GM18502 (cell line): ENCODE measurements around the gene PTGFRN.
"Not testable (repeated sequence)": the region's sequence is repeated elsewhere in the genome, so short reads cannot be mapped to it uniquely, and the experiment has no call there.

ENCODE experiments used
- ATAC-seq: cut with Tn5 transposase; IDR thresholded peaks from one replicate; pipeline ENCODE4 v1.9.1; 2021; ENCODE audit warnings: mild to moderate bottlenecking; ENCODE audit not compliant: unreplicated experiment, poor library complexity

PTGFRN gene

DNA sequence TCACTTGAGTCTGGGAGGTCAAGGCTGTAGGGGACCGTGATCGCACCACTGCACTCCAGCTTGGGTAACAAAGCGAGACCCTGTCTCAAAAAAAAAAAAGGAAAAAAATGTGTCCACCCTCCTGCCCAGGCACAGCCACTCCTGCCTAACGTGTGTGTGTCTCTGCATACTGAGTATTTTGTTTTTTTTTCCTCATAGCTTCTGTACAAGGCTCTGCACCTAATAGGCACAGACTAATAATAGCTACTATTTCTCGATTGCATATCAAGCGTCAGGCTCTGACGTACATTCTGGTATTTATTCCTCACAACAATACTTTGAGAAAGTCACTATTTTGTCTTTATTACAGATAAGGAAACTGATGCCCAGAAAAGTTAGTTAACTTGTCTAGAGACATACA, 5.0 kb downstream of the PTGFRN start:
- no peak for ATAC-seq

DNA sequence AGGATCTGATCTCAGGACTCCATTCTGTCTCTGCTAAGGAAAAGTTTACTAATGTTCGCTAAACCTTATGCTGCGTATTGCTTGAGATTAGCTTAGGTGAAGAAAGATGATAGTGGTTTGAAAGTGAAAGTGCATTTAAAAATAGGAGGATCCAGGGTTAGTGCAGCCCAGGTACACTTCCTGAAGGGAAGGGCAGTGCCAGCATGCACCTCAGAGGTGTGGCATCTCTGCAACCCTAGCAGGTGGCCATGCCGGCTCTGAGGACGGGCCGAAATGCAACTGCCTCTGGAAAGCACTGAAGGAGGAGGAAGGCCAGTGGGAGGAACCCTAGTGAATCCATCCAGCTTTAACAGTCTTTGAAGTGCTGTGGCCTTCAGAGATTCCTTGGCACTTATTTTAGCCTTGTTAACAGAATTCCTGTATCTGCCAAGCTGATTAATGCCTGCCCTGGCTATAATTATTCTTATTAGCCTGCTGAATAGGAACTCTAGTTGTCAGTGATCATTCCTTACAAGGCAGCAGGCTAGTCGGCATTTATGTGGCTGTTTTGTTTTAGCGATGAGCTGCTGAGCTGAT, 5.5 kb downstream of the PTGFRN start:
- no peak for ATAC-seq

- no peak for ATAC-seq
These were observed 6.3 kb downstream of the PTGFRN start for GRCh38 chr1:116916002-116916401.

GRCh38 chr1:116916533-116917445, 7.1 kb downstream of the PTGFRN start:
- ATAC-seq = no peak

DNA sequence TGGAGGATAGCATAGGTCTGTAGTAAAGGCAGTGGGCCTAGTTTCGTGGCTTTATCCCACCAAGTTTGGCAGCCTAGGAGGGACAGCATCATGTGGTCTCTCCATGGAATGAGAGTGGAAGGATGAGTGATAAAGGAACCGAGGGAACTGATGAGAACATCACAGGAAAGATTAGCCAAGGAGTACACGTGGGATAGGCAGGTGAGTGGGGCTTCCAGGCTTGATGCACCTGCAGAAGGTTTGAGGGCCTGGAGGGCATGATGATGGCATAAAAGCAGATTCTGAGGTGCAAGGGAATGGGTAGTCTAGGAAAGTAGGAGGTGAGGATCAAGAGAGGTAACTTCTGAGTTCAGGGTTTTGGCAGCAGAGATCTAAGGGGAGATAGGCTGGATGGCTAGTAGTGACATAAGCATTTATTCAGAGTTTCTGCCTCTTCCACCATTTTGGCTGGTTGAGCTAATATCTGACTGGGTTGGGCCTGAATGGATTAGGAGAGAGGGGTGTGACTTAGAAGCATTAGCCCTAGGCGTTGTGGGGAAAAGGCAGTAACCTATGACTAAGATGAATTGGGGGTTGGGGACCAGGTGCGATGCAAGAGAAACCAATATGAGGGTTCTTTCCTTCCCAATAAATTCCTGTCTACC, 9.1 kb downstream of the PTGFRN start:
- ATAC-seq = no peak

DNA sequence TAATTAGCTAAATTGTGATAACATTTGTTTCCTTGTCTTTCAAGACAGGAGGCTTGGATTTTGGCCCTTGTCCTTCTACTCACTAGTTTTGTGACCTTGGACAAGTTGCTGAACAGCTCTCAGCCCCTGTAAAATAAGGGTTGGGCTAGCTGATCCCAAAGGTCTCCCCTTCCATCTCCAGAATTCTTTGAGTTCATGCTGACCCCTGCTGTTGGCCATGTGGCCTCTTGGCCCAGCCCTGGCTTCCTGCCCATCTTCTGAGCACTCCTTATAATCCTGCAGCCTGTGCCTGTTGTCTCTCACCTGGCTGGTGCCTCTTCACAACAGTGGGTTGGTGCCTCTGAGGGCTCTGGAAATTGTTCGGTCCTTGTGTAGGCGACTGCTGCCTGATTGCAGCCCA, 10.1 kb downstream of the PTGFRN start:
- no peak for ATAC-seq

DNA sequence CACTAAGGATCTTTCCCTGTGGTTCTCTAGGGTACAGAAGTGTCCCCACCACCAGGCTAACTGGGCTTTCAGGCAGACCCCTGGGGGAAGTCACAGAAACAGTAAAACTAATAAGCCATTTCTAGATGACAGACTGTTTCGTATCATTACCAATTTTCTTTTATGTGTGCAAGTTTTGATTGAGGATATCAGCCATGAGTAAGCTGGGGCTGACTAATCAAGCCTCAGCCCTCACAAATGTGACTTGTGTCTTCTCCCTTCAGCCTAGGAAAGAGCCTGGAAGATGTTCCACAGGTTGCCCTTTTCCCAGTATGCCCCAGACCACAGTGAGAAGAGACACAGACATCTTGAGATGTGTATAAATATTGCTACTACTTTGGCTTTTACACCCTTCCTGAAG, 10.5 kb downstream of the PTGFRN start:
- ATAC-seq = no peak

- no peak for ATAC-seq
These were observed 11.7 kb downstream of the PTGFRN start for GRCh38 chr1:116921301-116921885.

- ATAC-seq = no peak
These were observed 12.2 kb downstream of the PTGFRN start for GRCh38 chr1:116921937-116922336.

GRCh38 chr1:116923421-116923820, 13.7 kb downstream of the PTGFRN start:
- no peak for ATAC-seq

DNA sequence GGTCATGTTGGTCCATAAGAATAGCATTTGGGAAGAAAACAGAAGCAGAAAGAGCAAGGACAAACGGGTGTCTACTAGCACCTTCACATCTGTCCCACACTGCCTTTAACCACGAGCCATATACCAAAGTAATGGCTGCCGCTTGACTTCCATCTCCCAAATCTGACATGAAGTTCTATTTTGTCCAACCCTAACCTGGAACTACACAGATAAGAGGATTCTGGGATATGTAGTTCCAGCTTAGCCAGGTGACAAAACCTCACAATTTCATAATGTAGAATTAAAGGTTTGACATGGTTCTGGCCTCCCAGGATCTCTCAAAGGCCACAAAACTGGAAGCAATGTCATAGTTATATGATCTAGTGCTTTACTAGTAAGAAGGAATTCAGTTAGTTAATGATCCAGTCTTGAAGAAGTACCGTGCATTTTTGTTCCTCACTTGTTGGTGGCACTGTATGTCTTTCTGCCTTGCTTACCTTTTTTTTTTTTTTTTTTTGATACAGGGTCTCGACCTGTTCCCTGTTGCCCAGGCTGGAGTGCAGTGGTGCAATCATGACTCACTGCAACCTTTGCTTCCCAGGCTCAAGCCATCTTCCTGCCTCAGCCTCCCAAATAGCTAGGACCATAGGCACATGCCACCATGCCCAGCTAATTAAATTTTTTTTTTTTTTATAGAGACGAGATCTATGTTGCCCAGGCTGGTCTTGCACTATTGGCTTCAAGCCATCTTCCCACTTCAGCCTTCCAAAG, 17.5 kb downstream of the PTGFRN start:
- ATAC-seq = no peak

GRCh38 chr1:116929961-116930592, 20.4 kb downstream of the PTGFRN start:
- no peak for ATAC-seq

DNA sequence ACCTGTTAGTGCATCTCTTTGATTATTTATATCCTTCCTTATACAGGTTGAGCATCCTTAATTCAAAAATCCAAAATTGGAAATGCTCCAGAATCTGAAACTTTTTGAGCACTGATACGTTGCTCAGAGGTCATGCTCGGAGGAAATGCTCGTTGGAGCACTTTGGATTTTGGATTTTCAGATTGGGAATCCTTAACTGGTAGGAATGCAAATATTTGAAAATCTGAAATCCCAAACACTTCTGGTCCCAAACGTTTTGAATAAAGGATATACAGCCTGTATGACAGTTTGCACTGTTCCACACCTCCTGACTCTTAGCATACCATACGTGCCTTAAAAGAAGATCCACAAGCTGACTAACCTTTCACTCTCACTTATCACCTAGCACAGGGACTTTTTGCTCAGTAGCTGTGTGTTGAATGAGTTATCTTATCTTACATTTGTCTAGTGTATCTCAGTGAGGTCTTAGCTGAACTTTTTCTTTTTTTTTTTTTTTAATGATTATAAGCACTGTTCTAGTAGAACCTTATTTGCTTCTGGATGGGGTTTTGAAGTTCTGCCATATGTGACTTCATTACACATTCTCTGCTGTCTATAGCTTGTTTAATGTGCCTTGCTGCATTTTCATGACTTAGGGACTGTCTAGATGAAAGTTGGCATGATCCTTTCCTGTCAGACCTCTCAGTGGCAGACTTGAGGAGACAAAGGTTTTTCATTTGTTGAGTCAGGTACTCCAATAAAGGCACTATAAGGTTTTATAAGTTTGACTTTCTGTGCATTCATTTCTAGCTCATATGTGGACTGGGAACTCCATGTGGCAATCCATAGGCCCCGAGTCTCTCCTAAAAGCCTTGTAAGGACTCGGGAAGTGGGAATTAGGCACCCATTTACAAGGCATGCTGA, 21.6 kb downstream of the PTGFRN start:
- ATAC-seq = no peak

DNA sequence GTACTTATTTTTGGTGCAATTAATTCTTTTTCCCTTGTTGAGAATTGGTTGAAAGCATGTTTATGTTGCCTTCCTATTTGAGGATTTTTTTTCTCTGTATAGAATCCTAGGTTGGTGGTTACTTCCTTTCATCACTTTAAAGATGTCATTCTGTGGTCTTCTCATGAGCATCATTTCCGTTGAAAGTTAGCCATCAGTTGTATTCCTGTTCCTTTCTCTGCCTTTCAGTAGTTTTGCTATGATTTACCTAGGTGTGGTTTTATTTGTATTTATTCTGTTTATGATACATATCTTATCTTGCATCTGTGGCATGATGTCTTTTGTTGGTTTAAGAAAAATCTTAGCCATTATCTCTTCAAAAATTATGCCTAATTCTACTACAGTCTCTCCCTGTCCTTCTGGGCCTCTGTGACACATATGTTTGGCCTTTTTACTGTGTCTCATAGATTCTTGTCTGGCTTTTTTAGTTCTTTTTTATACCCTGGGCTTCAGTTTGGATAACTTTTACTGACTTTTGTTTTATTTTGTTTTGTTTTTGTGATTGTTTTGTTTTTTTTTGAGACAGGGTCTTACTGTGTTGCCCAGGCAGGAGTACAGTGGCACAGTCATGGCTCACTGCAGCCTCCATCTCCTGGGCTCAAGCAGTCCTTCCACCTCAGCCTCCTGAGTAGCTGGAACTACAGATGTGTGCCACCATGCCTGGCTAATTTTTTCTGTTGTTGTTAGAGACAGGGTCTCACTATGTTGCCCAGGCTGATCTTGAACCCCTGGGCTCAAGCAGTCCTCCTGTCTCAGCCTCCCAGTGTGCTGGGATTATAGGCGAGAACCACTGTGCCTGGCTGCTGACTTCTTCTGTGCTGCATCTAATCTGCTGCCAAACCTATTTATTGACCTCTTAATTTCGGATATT, 24.1 kb downstream of the PTGFRN start:
- ATAC-seq = no peak

GRCh38 chr1:116934586-116935207, 25.0 kb downstream of the PTGFRN start:
- no peak for ATAC-seq

GRCh38 chr1:116938216-116938615, 28.5 kb downstream of the PTGFRN start:
- ATAC-seq = no peak

GRCh38 chr1:116939780-116940543, 30.2 kb downstream of the PTGFRN start:
- not testable (repeated sequence) for ATAC-seq
